Natural killer cell (primary cell): ENCODE results near the gene PCYOX1L. TPM values are rescaled to one million over a fixed set of nuclear protein-coding genes. Genes with fewer than 3 reads are reported as not detected.
A peak's percentile ranks its signal among the peaks of the same experiment; 100 is the strongest.

ENCODE experiments used
- ATAC-seq, 3 donors: fragments of 150-1000 bp in 2 of 3; fragments of 200-7000 bp in 1 of 3; cut with Tn5 transposase; 1 replicate in 1 of 3; 2 replicates in 2 of 3; pipeline ENCODE4 v1.10.0; 2021; ENCODE audit warnings: mild to moderate bottlenecking in 2 of 3, moderate library complexity in 2 of 3
- DNase-seq, 2 donors: peaks; one replicate each; pipeline versions ENCODE4 v3.0.0 to v3.0.0-alpha.2; 2013 to 2021; ENCODE audit warnings: mixed read lengths in 1 of 2
- H3K27ac ChIP-seq: one replicate; pipeline ENCODE4 v1.5.1; 2013; ENCODE audit warnings: mild to moderate bottlenecking, low read length
- H3K27me3 ChIP-seq: one replicate; pipeline ENCODE4 v1.6.1; 2013; ENCODE audit warnings: low read length; ENCODE audit not compliant: control insufficient read depth, insufficient read depth
- H3K36me3 ChIP-seq: one replicate; pipeline ENCODE4 v1.6.1; 2013; ENCODE audit warnings: low read length; ENCODE audit not compliant: control insufficient read depth, insufficient read depth
- H3K4me1 ChIP-seq: one replicate; pipeline ENCODE4 v1.6.1; 2013; ENCODE audit warnings: low read length; ENCODE audit not compliant: control insufficient read depth, insufficient read depth
- H3K4me3 ChIP-seq: one replicate; pipeline ENCODE4 v1.5.1; 2013; ENCODE audit warnings: low read length
- H3K9me3 ChIP-seq: one replicate; pipeline ENCODE4 v1.6.1; 2013; ENCODE audit warnings: low read length; ENCODE audit not compliant: control insufficient read depth, insufficient read depth
- H3K27ac Mint-ChIP-seq, 2 donors: one replicate each; pipeline ENCODE4 v1.8.0; 2022; ENCODE audit warnings: mild to moderate bottlenecking in 2 of 2, mixed read lengths in 2 of 2, moderate library complexity in 1 of 2
- H3K27me3 Mint-ChIP-seq, 2 donors: one replicate each; pipeline ENCODE4 v1.8.0; 2022; ENCODE audit warnings: low read depth in 2 of 2, mixed read lengths in 2 of 2
- H3K36me3 Mint-ChIP-seq: one replicate; pipeline ENCODE4 v1.8.0; 2022; ENCODE audit warnings: mixed read lengths
- H3K4me1 Mint-ChIP-seq, 2 donors: one replicate each; pipeline ENCODE4 v1.8.0; 2022; ENCODE audit warnings: mixed read lengths in 2 of 2
- H3K4me3 Mint-ChIP-seq: one replicate; pipeline ENCODE4 v1.8.0; 2022; ENCODE audit warnings: mild to moderate bottlenecking, moderate library complexity, mixed read lengths
- H3K9me3 Mint-ChIP-seq, 2 donors: one replicate each; pipeline ENCODE4 v1.8.0; 2022; ENCODE audit warnings: mixed read lengths in 2 of 2
- CTCF ChIP-seq: fragments of 200-600 bp; IDR thresholded peaks from one replicate; pipeline ENCODE4 v1.8.0; 2022; ENCODE audit warnings: antibody characterized with exemption
- WGBS: methylation state at CpG from one replicate; pipeline ENCODE4 v1.1.7; 2013; ENCODE audit warnings: missing lambda C conversion rate; ENCODE audit not compliant: insufficient coverage; 5-methylcytosine and 5-hydroxymethylcytosine counted together
- intact Hi-C: fragments of 100-400 bp; cut with micrococcal nuclease; formaldehyde crosslinking; loops from one replicate; pipeline ENCODE4 v1.14.2; 2022
- total RNA-seq, 4 donors: library from RNA; stranded (reverse); fragments of 120-200 nt in 1 of 4; gene quantifications; one replicate each; pipeline versions ENCODE4 v1.2.3 to v1.2.4, GENCODE V29; 2013 to 2022

Gene PCYOX1L
- total RNA-seq, 3 donors from 2014 or later (not counting 1 experiment from before 2014, with no cell fraction given) = 16.6 to 18.1 (median 16.8) TPM

GRCh38 chr5:149365418-149365817 is 7.6 kb downstream of the PCYOX1L start:
- Mint-ChIP-seq H3K27me3 (no peaks in the 10 kb centered on the region), H3K4me3 (no peak overlapping the region), H3K4me1 (peaks cover 4 to 5% of the 10 kb centered on the region in 2 donors), H3K36me3 (no peaks in the 10 kb centered on the region), H3K27ac (no peak overlapping the region), H3K9me3 (no peaks in the 10 kb centered on the region)
- intact Hi-C loops = no loop called here
- Histone ChIP-seq H3K36me3 (no peaks in the 10 kb centered on the region), H3K9me3 (no peaks in the 10 kb centered on the region), H3K27me3 (no peaks in the 10 kb centered on the region), H3K4me3 (no peak overlapping the region), H3K27ac (no peak overlapping the region), H3K4me1 (peaks cover 2% of the 10 kb centered on the region)
- ATAC-seq (no peak), DNase-seq (no peak)
- TF ChIP-seq CTCF = no peak
- WGBS = 99% methylated on average over 5 of the region's 6 CpGs

- H3K27ac ChIP-seq = no peak overlapping the region
- TF ChIP-seq CTCF = no peak
- no peak for ATAC-seq
- H3K4me1 Mint-ChIP-seq = no peaks in the 10 kb centered on the region
- WGBS = 100% methylated on average over 1 of the region's 1 CpG
- H3K9me3 Mint-ChIP-seq = no peaks in the 10 kb centered on the region
- no peaks in the 10 kb centered on the region for H3K27me3 Mint-ChIP-seq
- H3K4me3 Mint-ChIP-seq = no peak overlapping the region
- H3K27me3 ChIP-seq = no peaks in the 10 kb centered on the region
- peaks cover 2% of the 10 kb centered on the region for H3K4me1 ChIP-seq
- intact Hi-C loops = no loop called here
- H3K27ac Mint-ChIP-seq = no peak overlapping the region
- no peaks in the 10 kb centered on the region for H3K36me3 Mint-ChIP-seq
- DNase-seq = no peak
- H3K4me3 ChIP-seq = no peak overlapping the region
- H3K36me3 ChIP-seq = no peaks in the 10 kb centered on the region
- H3K9me3 ChIP-seq = no peaks in the 10 kb centered on the region
Measured at GRCh38 chr5:149366169-149366729, 8.4 kb downstream of the PCYOX1L start.

- Mint-ChIP-seq H3K27me3 (no peaks in the 10 kb centered on the region), H3K27ac (no peak overlapping the region), H3K9me3 (no peaks in the 10 kb centered on the region), H3K36me3 (no peaks in the 10 kb centered on the region), H3K4me3 (no peak overlapping the region), H3K4me1 (no peaks in the 10 kb centered on the region)
- Histone ChIP-seq H3K4me1 (peaks cover 2% of the 10 kb centered on the region), H3K9me3 (no peaks in the 10 kb centered on the region), H3K27ac (no peak overlapping the region), H3K27me3 (no peaks in the 10 kb centered on the region), H3K4me3 (no peak overlapping the region), H3K36me3 (no peaks in the 10 kb centered on the region)
- TF ChIP-seq CTCF = peak; percentile 72
- DNase-seq (peak in 1 of 2 donors; percentile 77), ATAC-seq (peak; percentile 68 to 72 (median 71))
- 67% methylated on average over 14 of the region's 14 CpGs for WGBS
- intact Hi-C loops = no loop called here
Measured at GRCh38 chr5:149367249-149367971, 9.6 kb downstream of the PCYOX1L start.
